Adipocyte (in vitro differentiated cells): ENCODE results near the gene SDHAF4.
"Not testable (repeated sequence)": the region's sequence is repeated elsewhere in the genome, so short reads cannot be mapped to it uniquely, and the experiment has no call there.

ENCODE experiments used
- DNase-seq: peaks from one replicate; pipeline ENCODE4 v3.0.0-alpha.2; 2015; ENCODE audit warnings: low read depth
- H3K27me3 ChIP-seq: replicated peaks from 2 replicates; pipeline ENCODE4 v1.7.0; 2013; ENCODE audit warnings: mild to moderate bottlenecking, low read length, moderate library complexity; ENCODE audit not compliant: control insufficient read depth, insufficient read depth
- H3K36me3 ChIP-seq: 2 replicates; pipeline ENCODE4 v1.7.0; 2013; ENCODE audit warnings: low read length, mild to moderate bottlenecking, moderate library complexity; ENCODE audit not compliant: control insufficient read depth, insufficient read depth, severe bottlenecking
- H3K4me1 ChIP-seq: 2 replicates; pipeline ENCODE4 v1.7.0; 2013; ENCODE audit warnings: mild to moderate bottlenecking, low read length, moderate library complexity; ENCODE audit not compliant: control insufficient read depth, insufficient read depth
- H3K4me3 ChIP-seq: 2 replicates; pipeline ENCODE4 v1.7.0; 2013; ENCODE audit warnings: mild to moderate bottlenecking, low read length, moderate library complexity
- H3K9ac ChIP-seq: 2 replicates; pipeline ENCODE4 v1.7.0; 2013; ENCODE audit warnings: mild to moderate bottlenecking, low read length, moderate library complexity
- H3K9me3 ChIP-seq: 2 replicates; pipeline ENCODE4 v1.7.0; 2013; ENCODE audit warnings: mild to moderate bottlenecking, low read length, moderate library complexity; ENCODE audit not compliant: control insufficient read depth

The SDHAF4 gene

DNA sequence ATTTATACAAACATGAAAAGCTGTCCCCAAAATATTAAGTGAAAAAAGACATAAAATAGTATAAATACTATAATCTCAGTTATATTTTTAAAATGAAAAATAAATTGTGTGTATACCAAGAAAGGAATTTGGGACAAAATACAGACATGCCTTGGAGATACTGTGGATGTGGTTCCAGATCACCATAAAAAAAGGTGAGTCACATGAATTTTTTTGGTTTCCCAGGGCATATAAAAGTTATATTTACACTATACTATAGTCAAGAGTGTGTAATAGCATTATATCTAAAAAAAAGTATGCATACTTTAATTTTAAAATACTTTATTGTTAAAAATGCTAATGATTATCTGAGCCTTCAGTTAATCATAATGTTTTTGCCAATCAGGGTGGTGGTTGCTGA lies 17.4 kb upstream of the SDHAF4 start:
- DNase-seq: no peak
- H3K9me3 ChIP-seq: no peaks in the 10 kb centered on the region
- peaks cover 13% of the 10 kb centered on the region for H3K4me1 ChIP-seq
- H3K9ac ChIP-seq: no peak overlapping the region
- H3K4me3 ChIP-seq: no peak overlapping the region
- H3K27me3 ChIP-seq: no peaks in the 10 kb centered on the region
- H3K36me3 ChIP-seq: no peaks in the 10 kb centered on the region

- Histone ChIP-seq H3K4me1 (peaks cover 13% of the 10 kb centered on the region), H3K27me3 (no peaks in the 10 kb centered on the region), H3K9me3 (no peaks in the 10 kb centered on the region), H3K9ac (no peak overlapping the region), H3K4me3 (no peak overlapping the region), H3K36me3 (no peaks in the 10 kb centered on the region)
- DNase-seq: no peak
Observed at GRCh38 chr6:70551566-70551965, 15.2 kb upstream of the SDHAF4 start.

- not testable (repeated sequence) for DNase-seq, H3K9me3 ChIP-seq, H3K27me3 ChIP-seq
Observed at GRCh38 chr6:70552286-70552940, 14.3 kb upstream of the SDHAF4 start.

GRCh38 chr6:70552974-70553373 lies 13.8 kb upstream of the SDHAF4 start:
- Histone ChIP-seq H3K36me3 (no peaks in the 10 kb centered on the region), H3K4me1 (peaks cover 7% of the 10 kb centered on the region), H3K9me3 (no peaks in the 10 kb centered on the region), H3K4me3 (no peak overlapping the region), H3K9ac (no peak overlapping the region), H3K27me3 (no peaks in the 10 kb centered on the region)
- no peak for DNase-seq

More at GRCh38 chr6:70552286-70552940, 14.3 kb upstream of the SDHAF4 start:
- not testable (repeated sequence) for H3K36me3 ChIP-seq, H3K9ac ChIP-seq, H3K4me3 ChIP-seq
- H3K4me1 ChIP-seq: peaks cover 13% of the 10 kb centered on the region

- no peak for DNase-seq
- Histone ChIP-seq H3K4me3 (no peak overlapping the region), H3K36me3 (no peaks in the 10 kb centered on the region), H3K4me1 (peaks cover 30% of the 10 kb centered on the region), H3K9me3 (no peaks in the 10 kb centered on the region), H3K27me3 (no peaks in the 10 kb centered on the region), H3K9ac (no peak overlapping the region)
Observed at GRCh38 chr6:70557998-70558397, 8.7 kb upstream of the SDHAF4 start.

GRCh38 chr6:70562401-70562800 lies 4.3 kb upstream of the SDHAF4 start:
- DNase-seq: not testable (repeated sequence)

DNA sequence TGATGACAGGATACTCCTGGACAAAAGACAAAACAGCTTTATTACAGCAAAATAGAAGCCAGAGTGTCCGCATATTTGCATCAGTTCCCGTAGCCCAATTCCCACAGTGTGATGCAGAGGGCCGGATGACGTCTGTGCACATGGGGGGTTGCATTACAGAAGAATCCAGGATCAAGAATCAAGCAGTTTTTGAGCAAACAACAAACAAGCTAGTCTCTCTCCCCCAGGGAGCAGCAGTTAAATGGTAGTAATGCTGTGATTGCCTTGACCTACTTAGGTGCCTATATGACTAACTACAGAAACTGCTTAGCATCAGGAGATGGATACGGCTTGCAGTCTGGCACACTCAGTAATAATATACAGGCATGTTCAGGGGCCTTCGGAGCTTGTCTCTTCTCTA lies 3.2 kb upstream of the SDHAF4 start:
- H3K4me1 ChIP-seq: peaks cover 69% of the 10 kb centered on the region
- no peak overlapping the region for H3K4me3 ChIP-seq
- no peaks in the 10 kb centered on the region for H3K27me3 ChIP-seq
- no peaks in the 10 kb centered on the region for H3K9me3 ChIP-seq
- peak; percentile 3 for DNase-seq
- H3K9ac ChIP-seq: peak overlapping the region; percentile 76
- H3K36me3 ChIP-seq: no peaks in the 10 kb centered on the region

More at GRCh38 chr6:70562401-70562800, 4.3 kb upstream of the SDHAF4 start:
- not testable (repeated sequence) for H3K9me3 ChIP-seq, H3K4me3 ChIP-seq, H3K27me3 ChIP-seq, H3K9ac ChIP-seq, H3K36me3 ChIP-seq
- H3K4me1 ChIP-seq: peaks cover 63% of the 10 kb centered on the region

DNA sequence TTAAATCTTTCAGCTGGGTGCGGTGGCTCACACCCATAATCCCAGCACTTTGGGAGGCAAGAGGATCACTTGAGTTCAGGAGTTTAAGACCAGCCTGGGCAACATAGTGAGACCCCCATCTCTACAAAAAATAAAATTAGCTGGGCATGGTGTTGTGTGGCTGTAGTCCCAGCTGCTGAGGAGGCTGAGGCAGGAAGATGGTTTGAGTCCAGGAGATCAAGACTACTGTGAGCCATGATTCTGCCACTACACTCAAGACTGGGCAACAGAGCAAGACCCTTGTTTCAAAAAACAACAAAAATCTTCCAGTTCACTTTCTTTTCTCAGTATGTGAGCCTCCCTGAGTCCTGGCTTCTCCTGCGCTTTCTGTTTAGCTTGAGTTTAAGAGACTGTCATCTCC lies 7.9 kb downstream of the SDHAF4 start:
- Histone ChIP-seq H3K9me3 (no peaks in the 10 kb centered on the region), H3K27me3 (no peaks in the 10 kb centered on the region), H3K9ac (no peak overlapping the region), H3K36me3 (peaks cover 6% of the 10 kb centered on the region), H3K4me3 (no peak overlapping the region), H3K4me1 (no peaks in the 10 kb centered on the region)
- DNase-seq: no peak

DNA sequence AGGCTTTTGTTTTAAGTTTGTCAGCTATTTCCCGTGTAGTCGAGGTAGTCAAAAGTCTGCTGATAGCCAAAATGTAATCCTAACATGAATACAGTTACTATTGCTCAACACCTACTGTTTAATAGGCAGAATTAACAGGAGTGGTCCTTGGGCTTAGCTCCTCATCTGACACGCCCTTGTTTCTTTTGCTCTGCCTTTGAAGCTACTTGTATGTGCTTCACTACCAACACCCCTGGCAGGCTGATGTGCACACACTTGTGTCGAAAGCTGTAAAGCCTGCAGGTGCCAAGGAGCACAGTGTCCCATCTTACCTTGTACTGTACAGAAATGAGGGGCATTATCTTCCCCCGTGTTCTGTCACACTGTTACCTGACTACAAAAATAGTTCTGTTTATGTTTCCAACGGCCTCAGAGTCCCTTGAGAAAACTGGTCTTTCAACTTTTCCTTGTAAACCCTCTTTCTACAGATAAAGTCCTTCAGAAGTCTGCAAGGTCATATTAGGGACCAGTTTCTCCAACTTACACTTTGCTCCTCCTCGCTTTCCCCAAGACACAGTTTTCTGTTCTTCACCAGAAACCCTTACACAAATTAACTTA lies 9.3 kb downstream of the SDHAF4 start:
- Histone ChIP-seq H3K4me1 (no peaks in the 10 kb centered on the region), H3K36me3 (peaks cover 19% of the 10 kb centered on the region), H3K9me3 (no peaks in the 10 kb centered on the region), H3K4me3 (no peak overlapping the region), H3K27me3 (no peaks in the 10 kb centered on the region), H3K9ac (no peak overlapping the region)
- no peak for DNase-seq

- H3K9me3 ChIP-seq: no peaks in the 10 kb centered on the region
- peaks cover 76% of the 10 kb centered on the region for H3K36me3 ChIP-seq
Observed at GRCh38 chr6:70586114-70586513, 19.4 kb downstream of the SDHAF4 start.

DNA sequence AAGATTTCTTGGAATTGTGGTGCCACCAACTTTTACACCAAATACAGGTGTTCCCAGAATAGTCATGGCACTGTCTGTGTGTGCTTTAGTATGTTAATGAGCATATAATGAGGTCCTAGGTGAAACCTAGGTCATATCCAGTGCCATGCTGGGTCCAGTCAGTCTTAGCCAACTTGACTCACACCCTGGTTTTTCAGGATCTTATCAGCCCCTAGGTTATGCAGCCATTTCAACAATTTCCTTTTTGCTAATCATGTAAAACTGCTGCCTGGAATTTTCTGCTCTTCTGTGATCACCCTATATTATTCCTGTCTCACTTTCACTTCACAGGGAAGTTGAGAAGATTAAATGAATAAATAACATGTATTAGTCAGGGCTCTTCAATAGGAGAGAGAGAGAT lies 23.7 kb downstream of the SDHAF4 start:
- no peaks in the 10 kb centered on the region for H3K9me3 ChIP-seq
- H3K36me3 ChIP-seq: peaks cover 34% of the 10 kb centered on the region
- H3K4me3 ChIP-seq: no peak overlapping the region
- no peak overlapping the region for H3K9ac ChIP-seq
- no peak for DNase-seq
- H3K27me3 ChIP-seq: no peaks in the 10 kb centered on the region
- H3K4me1 ChIP-seq: peaks cover 6% of the 10 kb centered on the region

More at GRCh38 chr6:70586114-70586513, 19.4 kb downstream of the SDHAF4 start:
- no peak for DNase-seq
- H3K4me3 ChIP-seq: no peak overlapping the region
- no peaks in the 10 kb centered on the region for H3K27me3 ChIP-seq
- no peaks in the 10 kb centered on the region for H3K4me1 ChIP-seq
- H3K9ac ChIP-seq: no peak overlapping the region
